Measurements from ENCODE around the gene PIP5K1C. TPM values are rescaled to one million over a fixed set of nuclear protein-coding genes. Genes with fewer than 3 reads are reported as not detected.

Gene PIP5K1C
- polyA plus RNA-seq, 1 donor from 2014 or later: 7.1 TPM

DNA sequence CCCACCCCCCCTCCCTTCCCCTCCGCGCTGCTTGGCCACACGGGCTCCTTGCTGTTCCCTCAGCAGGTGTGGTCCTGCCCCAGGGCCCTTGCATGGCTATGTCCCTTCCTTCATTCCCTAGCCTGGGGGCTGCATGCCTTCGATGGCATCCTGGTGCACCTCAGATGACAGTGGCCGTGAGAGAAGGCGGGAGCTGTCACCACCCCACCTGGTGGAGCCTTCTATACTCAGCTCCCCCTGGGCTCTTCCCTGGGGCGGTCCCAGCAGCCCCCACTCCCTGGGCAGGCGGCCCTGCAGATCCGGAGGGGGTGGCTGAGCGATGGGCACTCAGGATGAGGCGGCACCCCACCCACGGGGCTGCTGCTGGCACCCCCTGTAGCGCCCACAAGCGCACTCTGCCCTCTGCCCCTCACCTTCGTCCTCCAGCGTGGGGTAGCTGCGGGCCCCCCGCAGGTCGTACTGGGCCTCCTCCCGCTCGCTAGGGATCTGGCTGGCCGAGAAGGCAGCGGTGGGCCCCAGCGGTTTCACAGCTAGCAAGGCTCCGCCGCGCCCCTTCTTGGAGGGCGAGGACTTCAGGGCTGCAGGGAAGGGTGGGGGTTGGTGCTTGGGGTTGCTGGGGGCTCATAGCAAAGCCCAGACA is 56.5 kb downstream of the PIP5K1C start:
- Histone ChIP-seq H3K79me2 (replicated peaks; ENCODE audit: insufficient read depth, low read length) (no peaks in the 10 kb centered on the region), H3K27ac (ENCODE audit: low read length) (no peak overlapping the region), H4K20me1 (ENCODE audit: insufficient read depth) (no peaks in the 10 kb centered on the region), H3K9ac (ENCODE audit: low read length) (no peak overlapping the region), H3K4me2 (ENCODE audit: low read length) (no peak overlapping the region), H3K9me2 (ENCODE audit: insufficient read depth, low read length) (no peaks in the 10 kb centered on the region), H3F3A (ENCODE audit: insufficient read depth, low read length, poor library complexity, severe bottlenecking) (no peaks in the 10 kb centered on the region), H3K9me3 (ENCODE audit: low read length) (no peaks in the 10 kb centered on the region), H3K4me3 (ENCODE audit: low read length) (no peak overlapping the region), H2AFZ (ENCODE audit: low read depth, low read length) (no peak overlapping the region), H3K27me3 (ENCODE audit: insufficient read depth, low read depth, low read length) (no peaks in the 10 kb centered on the region), H3K36me3 (ENCODE audit: insufficient read depth, low read length) (no peaks in the 10 kb centered on the region)
- TF ChIP-seq MXI1 (conservative IDR thresholded peaks at IDR 0.05; ENCODE audit: poor library complexity, severe bottlenecking) (no peak), POLR2AphosphoS5 (IDR thresholded peaks at IDR 0.05) (no peak), TAF1 (IDR thresholded peaks at IDR 0.05; ENCODE audit: low read depth) (no peak), RAD21 (conservative IDR thresholded peaks at IDR 0.05) (no peak), EZH2 (IDR thresholded peaks at IDR 0.05; ENCODE audit: borderline replicate concordance, insufficient read depth, low read length, poor library complexity, severe bottlenecking) (no peak), SMC3 (conservative IDR thresholded peaks at IDR 0.05; ENCODE audit: poor library complexity) (no peak), EP300 (conservative IDR thresholded peaks at IDR 0.05; ENCODE audit: poor library complexity, severe bottlenecking) (no peak)
- TF ChIP-seq, protein P1, sequence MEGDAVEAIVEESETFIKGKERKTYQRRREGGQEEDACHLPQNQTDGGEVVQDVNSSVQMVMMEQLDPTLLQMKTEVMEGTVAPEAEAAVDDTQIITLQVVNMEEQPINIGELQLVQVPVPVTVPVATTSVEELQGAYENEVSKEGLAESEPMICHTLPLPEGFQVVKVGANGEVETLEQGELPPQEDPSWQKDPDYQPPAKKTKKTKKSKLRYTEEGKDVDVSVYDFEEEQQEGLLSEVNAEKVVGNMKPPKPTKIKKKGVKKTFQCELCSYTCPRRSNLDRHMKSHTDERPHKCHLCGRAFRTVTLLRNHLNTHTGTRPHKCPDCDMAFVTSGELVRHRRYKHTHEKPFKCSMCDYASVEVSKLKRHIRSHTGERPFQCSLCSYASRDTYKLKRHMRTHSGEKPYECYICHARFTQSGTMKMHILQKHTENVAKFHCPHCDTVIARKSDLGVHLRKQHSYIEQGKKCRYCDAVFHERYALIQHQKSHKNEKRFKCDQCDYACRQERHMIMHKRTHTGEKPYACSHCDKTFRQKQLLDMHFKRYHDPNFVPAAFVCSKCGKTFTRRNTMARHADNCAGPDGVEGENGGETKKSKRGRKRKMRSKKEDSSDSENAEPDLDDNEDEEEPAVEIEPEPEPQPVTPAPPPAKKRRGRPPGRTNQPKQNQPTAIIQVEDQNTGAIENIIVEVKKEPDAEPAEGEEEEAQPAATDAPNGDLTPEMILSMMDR (IDR thresholded peaks at IDR 0.05; ENCODE audit: poor library complexity, severe bottlenecking): no peak
- TF ChIP-seq, protein P2, sequence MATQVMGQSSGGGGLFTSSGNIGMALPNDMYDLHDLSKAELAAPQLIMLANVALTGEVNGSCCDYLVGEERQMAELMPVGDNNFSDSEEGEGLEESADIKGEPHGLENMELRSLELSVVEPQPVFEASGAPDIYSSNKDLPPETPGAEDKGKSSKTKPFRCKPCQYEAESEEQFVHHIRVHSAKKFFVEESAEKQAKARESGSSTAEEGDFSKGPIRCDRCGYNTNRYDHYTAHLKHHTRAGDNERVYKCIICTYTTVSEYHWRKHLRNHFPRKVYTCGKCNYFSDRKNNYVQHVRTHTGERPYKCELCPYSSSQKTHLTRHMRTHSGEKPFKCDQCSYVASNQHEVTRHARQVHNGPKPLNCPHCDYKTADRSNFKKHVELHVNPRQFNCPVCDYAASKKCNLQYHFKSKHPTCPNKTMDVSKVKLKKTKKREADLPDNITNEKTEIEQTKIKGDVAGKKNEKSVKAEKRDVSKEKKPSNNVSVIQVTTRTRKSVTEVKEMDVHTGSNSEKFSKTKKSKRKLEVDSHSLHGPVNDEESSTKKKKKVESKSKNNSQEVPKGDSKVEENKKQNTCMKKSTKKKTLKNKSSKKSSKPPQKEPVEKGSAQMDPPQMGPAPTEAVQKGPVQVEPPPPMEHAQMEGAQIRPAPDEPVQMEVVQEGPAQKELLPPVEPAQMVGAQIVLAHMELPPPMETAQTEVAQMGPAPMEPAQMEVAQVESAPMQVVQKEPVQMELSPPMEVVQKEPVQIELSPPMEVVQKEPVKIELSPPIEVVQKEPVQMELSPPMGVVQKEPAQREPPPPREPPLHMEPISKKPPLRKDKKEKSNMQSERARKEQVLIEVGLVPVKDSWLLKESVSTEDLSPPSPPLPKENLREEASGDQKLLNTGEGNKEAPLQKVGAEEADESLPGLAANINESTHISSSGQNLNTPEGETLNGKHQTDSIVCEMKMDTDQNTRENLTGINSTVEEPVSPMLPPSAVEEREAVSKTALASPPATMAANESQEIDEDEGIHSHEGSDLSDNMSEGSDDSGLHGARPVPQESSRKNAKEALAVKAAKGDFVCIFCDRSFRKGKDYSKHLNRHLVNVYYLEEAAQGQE (IDR thresholded peaks at IDR 0.05; ENCODE audit: borderline replicate concordance): no peak

DNA sequence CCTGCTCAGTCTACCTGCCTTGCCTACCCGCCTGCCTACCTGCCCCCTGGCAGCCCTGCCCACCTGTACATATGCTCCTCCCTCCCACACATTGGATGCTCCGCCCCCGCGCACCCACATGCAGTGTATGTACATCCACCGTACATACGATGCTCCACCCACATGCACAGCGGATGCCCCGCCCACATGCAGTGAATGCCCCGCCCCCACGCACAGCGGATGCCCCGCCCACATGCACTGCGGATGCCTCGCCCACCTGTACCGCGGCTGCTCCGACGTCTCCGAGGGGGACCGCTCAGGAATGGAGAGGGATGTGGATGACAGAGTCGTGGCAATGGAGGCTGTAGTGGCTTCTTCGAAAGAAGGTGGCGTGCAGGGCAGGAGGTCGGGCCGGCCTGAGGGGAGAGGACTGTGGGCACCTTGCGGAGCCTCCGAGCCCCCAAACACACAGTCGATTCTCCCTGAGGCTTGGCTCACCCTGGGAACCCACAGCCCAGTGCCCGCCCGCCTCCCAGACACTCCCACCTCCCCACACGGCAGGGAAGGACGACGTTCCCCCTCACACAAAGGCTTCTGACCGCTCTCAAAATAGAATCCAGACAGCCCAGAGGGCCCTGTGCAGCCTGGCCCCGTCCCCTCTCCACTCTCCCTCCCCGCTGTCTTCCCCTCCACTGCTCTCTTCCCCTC is 57.1 kb downstream of the PIP5K1C start:
- Histone ChIP-seq H3K4me2 (ENCODE audit: low read length) (no peak overlapping the region), H3K9ac (ENCODE audit: low read length) (no peak overlapping the region), H3K9me3 (ENCODE audit: low read length) (no peaks in the 10 kb centered on the region), H3K27me3 (ENCODE audit: insufficient read depth, low read depth, low read length) (no peaks in the 10 kb centered on the region), H3K79me2 (replicated peaks; ENCODE audit: insufficient read depth, low read length) (no peaks in the 10 kb centered on the region), H3K9me2 (ENCODE audit: insufficient read depth, low read length) (no peaks in the 10 kb centered on the region), H3F3A (ENCODE audit: insufficient read depth, low read length, poor library complexity, severe bottlenecking) (no peaks in the 10 kb centered on the region), H2AFZ (ENCODE audit: low read depth, low read length) (no peak overlapping the region), H3K36me3 (ENCODE audit: insufficient read depth, low read length) (no peaks in the 10 kb centered on the region), H3K27ac (ENCODE audit: low read length) (no peak overlapping the region), H4K20me1 (ENCODE audit: insufficient read depth) (no peaks in the 10 kb centered on the region), H3K4me3 (ENCODE audit: low read length) (no peak overlapping the region)
- no peak for TF ChIP-seq MXI1 (conservative IDR thresholded peaks at IDR 0.05; ENCODE audit: poor library complexity, severe bottlenecking)
- no peak for TF ChIP-seq EP300 (conservative IDR thresholded peaks at IDR 0.05; ENCODE audit: poor library complexity, severe bottlenecking)
- TF ChIP-seq, protein P2 (IDR thresholded peaks at IDR 0.05; ENCODE audit: borderline replicate concordance): no peak
- no peak for TF ChIP-seq EZH2 (IDR thresholded peaks at IDR 0.05; ENCODE audit: borderline replicate concordance, insufficient read depth, low read length, poor library complexity, severe bottlenecking)
